Effector memory CD4-positive, alpha-beta T cell (primary cell): ENCODE results near the gene AP2A1.

ENCODE experiments used
- DNase-seq, 3 donors: peaks; one replicate each; pipeline ENCODE4 v3.0.0-alpha.2; 2020
- H3K27ac ChIP-seq: 2 replicates; pipeline ENCODE4 v1.7.0; 2013; ENCODE audit warnings: mild to moderate bottlenecking, low read length, moderate library complexity; ENCODE audit not compliant: insufficient read depth, poor library complexity, severe bottlenecking
- H3K27me3 ChIP-seq: replicated peaks from 2 replicates; pipeline ENCODE4 v1.7.0; 2013; ENCODE audit warnings: mild to moderate bottlenecking, low read length; ENCODE audit not compliant: insufficient read depth, control insufficient read depth, poor library complexity, severe bottlenecking
- H3K36me3 ChIP-seq: 2 replicates; pipeline ENCODE4 v1.7.0; 2013; ENCODE audit warnings: mild to moderate bottlenecking, low read length, moderate library complexity; ENCODE audit not compliant: control insufficient read depth, insufficient read depth
- H3K4me1 ChIP-seq: 2 replicates; pipeline ENCODE4 v1.7.0; 2013; ENCODE audit warnings: low read length, mild to moderate bottlenecking; ENCODE audit not compliant: control insufficient read depth, insufficient read depth, poor library complexity, severe bottlenecking
- H3K4me3 ChIP-seq: 2 replicates; pipeline ENCODE4 v1.7.0; 2013; ENCODE audit warnings: low read length, low read depth, mild to moderate bottlenecking; ENCODE audit not compliant: insufficient read depth, poor library complexity, severe bottlenecking
- H3K9me3 ChIP-seq: 2 replicates; pipeline ENCODE4 v1.7.0; 2013; ENCODE audit warnings: mild to moderate bottlenecking, low read length, moderate library complexity; ENCODE audit not compliant: control insufficient read depth

Gene AP2A1

DNA sequence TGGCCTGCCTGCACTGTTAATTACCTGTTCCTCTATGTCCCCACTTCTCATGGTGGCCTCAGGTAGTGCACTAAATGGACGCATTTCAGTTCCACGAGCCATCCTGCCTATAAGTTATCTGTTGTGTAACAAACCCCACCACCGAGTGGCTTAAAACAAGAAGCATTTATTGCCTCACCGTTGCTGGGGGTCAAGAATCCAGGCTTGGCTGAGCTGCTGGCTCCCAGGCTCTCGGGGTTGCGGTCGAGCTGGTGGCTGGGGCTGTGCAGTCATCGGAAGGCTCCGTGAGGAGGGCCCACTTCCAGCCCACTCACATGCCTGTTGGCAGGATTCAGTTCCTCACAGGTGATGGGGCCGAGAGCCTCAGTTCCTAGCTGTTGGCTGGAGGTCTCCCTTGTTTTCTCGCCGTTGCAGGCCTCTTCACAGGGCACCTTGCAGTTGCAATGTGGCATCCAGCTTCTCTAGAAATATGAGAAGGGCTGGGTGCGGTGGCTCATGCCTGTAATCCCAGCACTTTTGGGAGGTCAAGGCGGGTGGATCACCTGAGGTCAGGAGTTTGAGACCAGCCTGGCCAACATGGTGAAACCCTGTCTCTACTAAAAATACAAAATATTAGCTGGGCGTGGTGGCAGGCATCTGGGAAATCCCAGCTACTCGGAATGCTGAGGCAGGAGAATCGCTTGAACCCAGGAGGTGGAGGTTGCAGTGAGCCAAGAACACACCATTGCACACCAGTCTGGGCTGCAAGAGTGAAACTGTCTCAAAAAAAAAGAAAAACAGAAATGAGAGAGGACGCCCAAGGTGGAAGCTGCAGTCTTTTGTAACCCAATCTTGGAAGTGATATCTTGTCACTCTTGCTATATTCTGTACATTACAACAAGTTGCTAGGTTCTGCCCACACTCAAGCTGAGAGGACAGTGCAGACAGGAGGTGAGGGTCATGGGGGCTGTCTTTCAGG is 77.6 kb downstream of the AP2A1 start:
- H3K4me1 ChIP-seq: no peaks in the 10 kb centered on the region
- no peak for DNase-seq
- no peaks in the 10 kb centered on the region for H3K36me3 ChIP-seq
- no peak overlapping the region for H3K4me3 ChIP-seq
- no peaks in the 10 kb centered on the region for H3K27me3 ChIP-seq
- no peaks in the 10 kb centered on the region for H3K9me3 ChIP-seq
- H3K27ac ChIP-seq: no peak overlapping the region

DNA sequence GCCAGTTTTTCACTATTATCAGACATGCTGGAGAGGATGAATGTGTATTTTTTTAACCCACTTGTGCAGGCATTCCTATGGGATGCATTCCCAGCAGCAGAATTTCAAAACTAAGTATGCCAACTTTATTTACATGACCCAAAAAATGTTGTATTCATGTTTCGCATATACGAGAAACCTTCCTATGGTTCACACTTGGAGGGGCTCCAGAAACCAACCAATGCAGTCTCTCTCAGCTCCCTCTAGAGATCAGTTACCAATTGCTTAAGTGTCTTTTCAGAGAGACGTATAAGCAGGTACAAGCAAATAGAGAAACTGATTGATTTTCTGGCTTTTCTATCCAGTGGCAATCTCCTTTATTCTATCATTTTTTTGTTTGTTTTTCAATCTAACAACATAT is 78.6 kb downstream of the AP2A1 start:
- H3K4me1 ChIP-seq: no peaks in the 10 kb centered on the region

DNA sequence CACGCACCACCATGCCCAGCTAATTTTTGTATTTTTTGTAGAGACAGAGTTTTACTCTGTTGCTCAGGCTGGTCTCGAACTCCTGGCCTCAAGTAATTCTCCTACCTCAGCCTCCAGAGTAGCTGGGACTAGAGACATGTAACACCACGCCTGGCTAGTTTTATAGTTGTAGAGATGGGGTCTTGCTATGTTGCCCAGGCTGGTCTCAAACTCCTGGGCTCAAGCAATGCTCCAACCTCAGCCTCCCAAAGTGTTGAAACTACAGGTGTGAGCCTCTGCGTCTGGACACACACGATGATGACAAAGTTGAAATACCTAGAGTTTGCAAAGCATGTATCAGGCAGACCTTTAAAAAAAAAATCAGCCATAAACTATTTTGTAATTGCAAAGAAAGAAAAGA is 79.6 kb downstream of the AP2A1 start:
- DNase-seq: no peak
- H3K4me3 ChIP-seq: no peak overlapping the region
- H3K9me3 ChIP-seq: no peaks in the 10 kb centered on the region
- H3K4me1 ChIP-seq: no peaks in the 10 kb centered on the region
- no peaks in the 10 kb centered on the region for H3K27me3 ChIP-seq
- H3K27ac ChIP-seq: no peak overlapping the region
- H3K36me3 ChIP-seq: no peaks in the 10 kb centered on the region

More for the DNA sequence above, 78.6 kb downstream of the AP2A1 start:
- H3K27ac ChIP-seq: no peak overlapping the region
- DNase-seq: no peak
- no peaks in the 10 kb centered on the region for H3K27me3 ChIP-seq
- no peaks in the 10 kb centered on the region for H3K36me3 ChIP-seq
- no peak overlapping the region for H3K4me3 ChIP-seq
- H3K9me3 ChIP-seq: no peaks in the 10 kb centered on the region

DNA sequence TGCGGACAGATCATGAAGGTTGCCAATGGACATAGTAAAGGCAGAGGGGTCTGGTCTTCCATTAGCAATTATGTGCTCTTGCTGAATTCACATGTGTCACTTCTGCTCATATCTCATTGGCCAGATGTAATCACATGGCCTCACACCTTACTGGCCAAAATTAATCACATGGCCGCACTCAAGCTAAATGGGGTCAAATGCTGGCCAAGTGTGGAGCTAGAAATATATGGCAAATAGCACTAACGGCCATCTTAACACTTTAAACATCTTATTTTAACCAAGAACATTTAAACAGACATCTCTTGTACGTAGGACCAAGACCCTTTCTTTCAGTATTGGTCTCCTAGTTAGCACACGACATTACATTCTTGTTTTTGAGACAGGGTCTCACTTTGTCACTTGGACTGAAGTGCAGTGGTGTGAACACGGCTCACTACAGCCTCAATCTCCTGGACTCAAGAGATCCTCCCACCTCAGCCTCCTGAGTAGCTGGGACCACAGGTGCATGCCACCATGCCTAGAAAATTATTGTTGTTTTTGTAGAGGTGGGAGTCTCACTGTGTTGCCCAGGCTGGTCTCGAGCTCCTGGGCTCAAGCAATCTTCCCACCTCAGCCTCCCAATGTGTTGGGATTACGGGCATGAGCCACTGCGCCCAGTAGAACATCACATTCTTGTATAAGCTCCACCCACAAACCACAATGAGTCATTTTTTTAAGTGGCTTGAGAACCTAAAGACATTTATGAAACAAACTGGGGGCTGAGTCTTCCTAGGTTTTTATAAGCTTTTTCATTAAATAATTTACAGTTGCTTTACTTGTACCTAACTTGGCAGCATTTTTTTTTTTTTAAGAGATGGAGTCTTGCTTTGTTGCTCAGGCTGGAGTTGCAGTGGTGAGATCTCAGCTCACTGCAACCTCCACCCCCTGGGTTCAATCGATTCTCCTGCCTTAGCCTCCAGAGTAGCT is 81.2 kb downstream of the AP2A1 start:
- no peak for DNase-seq
- H3K4me1 ChIP-seq: peaks cover 3% of the 10 kb centered on the region
- H3K27me3 ChIP-seq: no peaks in the 10 kb centered on the region
- H3K9me3 ChIP-seq: no peaks in the 10 kb centered on the region
- H3K4me3 ChIP-seq: no peak overlapping the region
- H3K36me3 ChIP-seq: no peaks in the 10 kb centered on the region
- no peak overlapping the region for H3K27ac ChIP-seq

DNA sequence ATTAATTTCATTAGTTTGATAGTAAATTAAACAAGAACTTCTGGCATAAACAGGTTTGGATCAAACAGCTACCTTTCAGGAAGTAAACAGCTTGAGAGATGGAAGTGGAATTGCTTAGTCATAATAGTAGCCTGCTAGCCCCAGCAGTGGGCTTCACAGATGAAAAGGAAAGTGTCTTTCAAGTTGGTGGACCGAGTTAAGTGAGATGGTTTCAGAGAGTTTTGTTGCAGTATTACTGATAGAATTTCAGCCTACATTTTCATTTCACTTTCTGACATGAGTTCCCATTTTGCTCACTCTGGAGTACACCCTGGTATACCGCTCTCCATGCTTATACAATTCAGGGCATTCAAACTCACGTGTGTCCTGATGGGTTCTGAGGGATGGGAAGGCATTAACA is 82.1 kb downstream of the AP2A1 start:
- no peak for DNase-seq
- H3K9me3 ChIP-seq: no peaks in the 10 kb centered on the region
- no peaks in the 10 kb centered on the region for H3K36me3 ChIP-seq
- no peaks in the 10 kb centered on the region for H3K27me3 ChIP-seq
- no peak overlapping the region for H3K27ac ChIP-seq
- H3K4me3 ChIP-seq: no peak overlapping the region
- H3K4me1 ChIP-seq: peaks cover 3% of the 10 kb centered on the region

DNA sequence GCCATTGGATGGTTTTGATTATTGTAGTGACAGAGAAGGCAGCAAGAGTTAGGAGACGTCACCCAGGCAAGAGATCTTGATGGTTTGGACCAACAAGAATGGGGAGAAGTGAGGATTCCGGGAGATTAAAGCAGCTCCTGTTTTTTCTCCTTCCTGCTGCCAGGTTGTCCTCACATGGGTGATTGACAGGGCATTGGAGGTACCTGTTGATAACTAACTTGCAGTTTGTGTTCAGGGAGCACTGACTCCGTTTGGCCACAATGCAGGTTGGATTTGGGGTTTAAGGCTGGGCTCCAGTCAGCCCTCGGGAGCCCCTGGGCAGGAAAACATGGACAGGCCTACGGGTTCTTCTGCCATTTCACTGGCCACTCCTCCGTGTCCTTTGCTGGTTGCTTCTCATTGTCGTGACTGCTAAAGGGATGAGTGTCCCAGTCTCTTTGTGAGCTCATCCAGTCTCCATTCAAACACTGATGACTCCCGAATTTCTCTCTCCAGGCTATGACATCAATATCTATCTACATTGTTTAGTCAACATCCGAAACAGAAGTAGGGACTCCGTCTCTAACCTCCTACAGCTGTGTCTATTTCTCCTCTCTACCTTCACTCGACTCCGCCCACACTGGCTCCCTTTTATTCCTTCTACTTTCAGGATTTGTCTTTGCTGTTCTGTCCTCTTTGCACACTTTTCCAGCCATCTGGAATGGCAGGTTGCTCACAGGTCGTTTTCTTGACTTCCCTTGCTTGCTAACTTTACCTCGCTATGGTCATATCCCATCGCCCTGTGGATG is 82.8 kb downstream of the AP2A1 start:
- Histone ChIP-seq H3K4me1 (peaks cover 3% of the 10 kb centered on the region), H3K9me3 (no peaks in the 10 kb centered on the region), H3K4me3 (no peak overlapping the region), H3K27me3 (no peaks in the 10 kb centered on the region), H3K36me3 (no peaks in the 10 kb centered on the region), H3K27ac (no peak overlapping the region)
- no peak for DNase-seq

DNA sequence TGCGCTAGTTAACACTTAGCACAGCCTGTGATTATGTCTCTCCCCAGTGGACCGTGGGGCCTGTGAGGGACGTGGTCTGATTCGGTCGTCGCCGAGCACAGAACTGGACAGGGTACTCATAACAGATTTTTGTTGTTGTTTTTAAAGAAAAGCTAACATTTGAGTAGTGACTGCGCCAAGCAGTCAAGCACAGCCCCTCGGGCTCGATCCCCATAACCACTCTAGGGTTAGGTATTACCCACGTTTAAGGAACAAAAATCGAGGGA is 83.4 kb downstream of the AP2A1 start:
- Histone ChIP-seq H3K4me3 (peak overlapping the region; percentile 98), H3K27ac (peak overlapping the region; percentile 95), H3K27me3 (no peaks in the 10 kb centered on the region), H3K9me3 (no peaks in the 10 kb centered on the region), H3K4me1 (peaks cover 3% of the 10 kb centered on the region), H3K36me3 (peaks cover 3% of the 10 kb centered on the region)
- DNase-seq: no peak

DNA sequence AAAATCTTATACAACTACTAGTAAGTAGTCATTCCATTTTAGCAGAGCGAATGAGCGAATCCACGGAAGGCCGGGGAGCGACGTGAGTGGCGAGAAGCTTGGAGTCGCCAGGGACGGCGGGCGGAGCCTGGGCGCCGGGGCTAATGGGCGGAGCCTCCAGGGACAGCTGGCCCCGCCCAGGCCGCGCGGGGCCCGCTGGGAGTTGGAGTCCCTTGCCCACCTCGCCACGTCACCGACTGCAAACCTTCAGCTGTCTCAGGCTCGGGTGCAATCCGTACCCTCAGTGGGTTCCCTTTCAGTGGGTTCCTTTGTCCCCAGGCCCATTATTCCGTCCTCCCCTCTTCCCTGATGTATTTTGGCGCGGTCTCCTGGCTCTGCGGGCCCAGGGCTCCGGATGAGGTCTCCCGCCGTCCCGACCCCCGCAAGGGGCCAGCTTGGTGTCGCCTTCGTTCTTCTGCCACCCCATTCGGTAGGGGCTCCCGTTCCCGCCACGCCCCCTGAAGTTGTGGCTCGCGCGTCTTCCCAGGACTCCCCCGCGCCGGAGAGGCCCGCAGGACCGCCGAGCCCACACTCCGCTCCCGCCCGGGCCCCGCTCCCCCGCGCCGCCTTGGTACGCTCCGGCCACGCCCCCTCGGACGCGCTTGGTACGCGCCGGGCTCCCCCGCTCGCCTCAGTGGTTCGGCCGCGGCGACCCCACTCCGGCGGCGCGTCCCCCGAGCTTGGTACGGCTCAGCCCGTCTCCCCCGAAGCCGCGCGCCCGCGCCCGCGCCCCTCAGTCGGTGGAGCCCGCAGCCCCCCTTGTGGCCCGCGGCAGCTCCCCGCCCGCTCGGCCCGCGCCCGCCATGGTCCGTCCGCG is 83.9 kb downstream of the AP2A1 start, which contains the start of gene PTOV1:
PTOV1 (plus strand) TSS at position 673 of the 856 bp plus-strand sequence.
- Histone ChIP-seq H3K4me3 (peak within 1 kb of the TSS; percentile 98), H3K36me3 (peaks cover 8% of the 10 kb centered on the region), H3K27ac (peak within 1 kb of the TSS; percentile 95), H3K9me3 (no peaks in the 10 kb centered on the region), H3K4me1 (peaks cover 3% of the 10 kb centered on the region), H3K27me3 (no peaks in the 10 kb centered on the region)
- peak; percentile 76 to 82 (median 78) for DNase-seq
